Upper lobe of left lung (tissue), 4 donors: ENCODE data around the gene AGBL3.
A peak's percentile ranks its signal among the peaks of the same experiment; 100 is the strongest.
"Not testable (repeated sequence)": the region's sequence is repeated elsewhere in the genome, so short reads cannot be mapped to it uniquely, and the experiment has no call there.

ENCODE experiments used
- EP300 ChIP-seq, 4 donors: sonication (generic); formaldehyde crosslinking; IDR thresholded peaks; one replicate each; pipeline ENCODE4 v1.5.1; 2017; ENCODE audit warnings: antibody characterized with exemption in 4 of 4, control low read depth in 2 of 4
- POLR2A ChIP-seq, 4 donors: fragments of 450-650 bp; IDR thresholded peaks; one replicate each; pipeline ENCODE4 v1.5.1; 2016 to 2017; ENCODE audit warnings: antibody characterized with exemption in 4 of 4, mild to moderate bottlenecking in 2 of 4
- POLR2AphosphoS5 ChIP-seq, 2 donors: sonication (generic); formaldehyde crosslinking; IDR thresholded peaks; one replicate each; pipeline ENCODE4 v1.5.1; 2017; ENCODE audit warnings: antibody characterized with exemption in 2 of 2
- TF ChIP-seq, protein P1 (sequence below), 6 experiments: fragments of 450-650 bp in 4 of 6; fragments of 200-600 bp in 2 of 6; sonication (generic) in 2 of 6; IDR thresholded peaks; one replicate each; pipeline ENCODE4 v1.5.1; 2016 to 2019; ENCODE audit warnings: antibody characterized with exemption in 6 of 6

GRCh38 chr7:135171581-135172291 is 185.4 kb downstream of the AGBL3 start:
- TF ChIP-seq, protein P1, sequence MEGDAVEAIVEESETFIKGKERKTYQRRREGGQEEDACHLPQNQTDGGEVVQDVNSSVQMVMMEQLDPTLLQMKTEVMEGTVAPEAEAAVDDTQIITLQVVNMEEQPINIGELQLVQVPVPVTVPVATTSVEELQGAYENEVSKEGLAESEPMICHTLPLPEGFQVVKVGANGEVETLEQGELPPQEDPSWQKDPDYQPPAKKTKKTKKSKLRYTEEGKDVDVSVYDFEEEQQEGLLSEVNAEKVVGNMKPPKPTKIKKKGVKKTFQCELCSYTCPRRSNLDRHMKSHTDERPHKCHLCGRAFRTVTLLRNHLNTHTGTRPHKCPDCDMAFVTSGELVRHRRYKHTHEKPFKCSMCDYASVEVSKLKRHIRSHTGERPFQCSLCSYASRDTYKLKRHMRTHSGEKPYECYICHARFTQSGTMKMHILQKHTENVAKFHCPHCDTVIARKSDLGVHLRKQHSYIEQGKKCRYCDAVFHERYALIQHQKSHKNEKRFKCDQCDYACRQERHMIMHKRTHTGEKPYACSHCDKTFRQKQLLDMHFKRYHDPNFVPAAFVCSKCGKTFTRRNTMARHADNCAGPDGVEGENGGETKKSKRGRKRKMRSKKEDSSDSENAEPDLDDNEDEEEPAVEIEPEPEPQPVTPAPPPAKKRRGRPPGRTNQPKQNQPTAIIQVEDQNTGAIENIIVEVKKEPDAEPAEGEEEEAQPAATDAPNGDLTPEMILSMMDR (IDR thresholded peaks at IDR 0.05), result not testable (repeated sequence)
- peak in 1 of 4 donors; percentile 39 for TF ChIP-seq POLR2A (IDR thresholded peaks at IDR 0.05)
- not testable (repeated sequence) for TF ChIP-seq POLR2AphosphoS5, EP300 (IDR thresholded peaks at IDR 0.05)
